Stimulated activated CD4-positive, alpha-beta T cell treated with anti-CD3 and anti-CD28 coated beads, Interleukin-15, amount 100 ng/mL, for 24 hours (primary cell): Measurements from ENCODE around the gene ZNF577.

Experiments used
- DNase-seq: peaks from one replicate; pipeline ENCODE4 v3.0.0-alpha.2; 2020

ZNF577 gene

GRCh38 chr19:51861870-51862622 lies 25.7 kb downstream of the ZNF577 start:
- DNase-seq: no peak

GRCh38 chr19:51837145-51837544 lies 50.6 kb downstream of the ZNF577 start:
- no peak for DNase-seq

- no peak for DNase-seq
Observed at GRCh38 chr19:51830274-51830673, 57.5 kb downstream of the ZNF577 start.

- no peak for DNase-seq
Observed at GRCh38 chr19:51824281-51825005, 63.3 kb downstream of the ZNF577 start.

GRCh38 chr19:51822946-51823345 lies 64.8 kb downstream of the ZNF577 start:
- no peak for DNase-seq

- DNase-seq: no peak
Observed at GRCh38 chr19:51822325-51822724, 65.4 kb downstream of the ZNF577 start.

GRCh38 chr19:51821921-51822320 lies 65.8 kb downstream of the ZNF577 start:
- no peak for DNase-seq

GRCh38 chr19:51821456-51821855 lies 66.3 kb downstream of the ZNF577 start:
- no peak for DNase-seq
